Measurements from ENCODE around the gene MORF4L1.

GRCh38 chr15:78944669-78945407 is 72.1 kb downstream of the MORF4L1 start, which contains the start of gene CTSH:
- TF ChIP-seq CTCF (IDR thresholded peaks at IDR 0.05; ENCODE audit: low read length) (no peak), EZH2phosphoT487 (IDR thresholded peaks at IDR 0.05; ENCODE audit: low read length) (no peak), EZH2 (optimal IDR thresholded peaks at IDR 0.05; ENCODE audit: low read depth, low read length) (no peak)
